ENCODE measurements around the gene RND1. TPM values are rescaled to one million over a fixed set of nuclear protein-coding genes. Genes with fewer than 3 reads are reported as not detected.

Gene RND1
- total and polyA plus RNA-seq, 4 donors, result 5.3 to 80.5 (median 15.3) TPM

DNA sequence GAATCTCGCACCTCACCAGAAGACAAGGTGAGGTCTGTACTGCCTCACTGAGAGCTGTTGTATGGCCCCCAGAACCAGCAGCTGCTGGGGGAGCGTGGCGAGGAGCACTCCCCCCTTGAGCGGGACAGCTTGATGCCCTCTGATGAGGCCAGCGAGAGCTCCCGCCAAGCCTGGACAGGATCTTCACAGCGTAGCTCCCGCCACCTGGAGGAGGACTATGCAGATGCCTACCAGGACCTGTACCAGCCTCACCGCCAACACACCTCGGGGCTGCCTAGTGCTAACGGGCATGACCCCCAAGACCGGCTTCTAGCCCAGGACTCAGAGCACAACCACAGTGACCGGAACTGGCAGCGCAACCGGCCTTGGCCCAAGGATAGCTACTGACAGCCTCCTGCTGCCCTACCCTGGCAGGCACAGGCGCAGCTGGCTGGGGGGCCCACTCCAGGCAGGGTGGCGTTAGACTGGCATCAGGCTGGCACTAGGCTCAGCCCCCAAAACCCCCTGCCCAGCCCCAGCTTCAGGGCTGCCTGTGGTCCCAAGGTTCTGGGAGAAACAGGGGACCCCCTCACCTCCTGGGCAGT lies 38.1 kb downstream of the RND1 start:
- Histone ChIP-seq H3K4me3 (no peak overlapping the region), H3K9me3 (ENCODE audit: control insufficient read depth in 4 of 4, insufficient read depth in 3 of 4, low read length in 3 of 4) (no peaks in the 10 kb centered on the region), H3K4me1 (ENCODE audit: control insufficient read depth in 5 of 5, insufficient read depth in 5 of 5, low read length in 5 of 5) (peaks cover 0 to 6% (median 0%) of the 10 kb centered on the region in 5 donors), H3K36me3 (ENCODE audit: control insufficient read depth in 4 of 4, insufficient read depth in 4 of 4, low read length in 4 of 4) (peaks cover 16 to 55% (median 26%) of the 10 kb centered on the region in 4 donors), H3K27ac (ENCODE audit: low read depth in 1 of 2, low read length in 1 of 2) (no peak overlapping the region), H3K27me3 (ENCODE audit: control insufficient read depth in 3 of 3, insufficient read depth in 3 of 3, low read length in 2 of 3) (no peaks in the 10 kb centered on the region), H3K9ac (ENCODE audit: insufficient read depth in 1 of 2, low read length in 2 of 2) (no peak overlapping the region)
- no peak for DNase-seq
- 94 to 95% methylated on average over 15 to 17 of the region's 17 CpGs for WGBS, 2 donors
- TF ChIP-seq, protein P1, sequence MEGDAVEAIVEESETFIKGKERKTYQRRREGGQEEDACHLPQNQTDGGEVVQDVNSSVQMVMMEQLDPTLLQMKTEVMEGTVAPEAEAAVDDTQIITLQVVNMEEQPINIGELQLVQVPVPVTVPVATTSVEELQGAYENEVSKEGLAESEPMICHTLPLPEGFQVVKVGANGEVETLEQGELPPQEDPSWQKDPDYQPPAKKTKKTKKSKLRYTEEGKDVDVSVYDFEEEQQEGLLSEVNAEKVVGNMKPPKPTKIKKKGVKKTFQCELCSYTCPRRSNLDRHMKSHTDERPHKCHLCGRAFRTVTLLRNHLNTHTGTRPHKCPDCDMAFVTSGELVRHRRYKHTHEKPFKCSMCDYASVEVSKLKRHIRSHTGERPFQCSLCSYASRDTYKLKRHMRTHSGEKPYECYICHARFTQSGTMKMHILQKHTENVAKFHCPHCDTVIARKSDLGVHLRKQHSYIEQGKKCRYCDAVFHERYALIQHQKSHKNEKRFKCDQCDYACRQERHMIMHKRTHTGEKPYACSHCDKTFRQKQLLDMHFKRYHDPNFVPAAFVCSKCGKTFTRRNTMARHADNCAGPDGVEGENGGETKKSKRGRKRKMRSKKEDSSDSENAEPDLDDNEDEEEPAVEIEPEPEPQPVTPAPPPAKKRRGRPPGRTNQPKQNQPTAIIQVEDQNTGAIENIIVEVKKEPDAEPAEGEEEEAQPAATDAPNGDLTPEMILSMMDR (IDR thresholded peaks at IDR 0.05; ENCODE audit: control extremely low read depth, extremely low read depth), result no peak
- ATAC-seq (ENCODE audit: insufficient read depth, low FRiP score), result no peak

DNA sequence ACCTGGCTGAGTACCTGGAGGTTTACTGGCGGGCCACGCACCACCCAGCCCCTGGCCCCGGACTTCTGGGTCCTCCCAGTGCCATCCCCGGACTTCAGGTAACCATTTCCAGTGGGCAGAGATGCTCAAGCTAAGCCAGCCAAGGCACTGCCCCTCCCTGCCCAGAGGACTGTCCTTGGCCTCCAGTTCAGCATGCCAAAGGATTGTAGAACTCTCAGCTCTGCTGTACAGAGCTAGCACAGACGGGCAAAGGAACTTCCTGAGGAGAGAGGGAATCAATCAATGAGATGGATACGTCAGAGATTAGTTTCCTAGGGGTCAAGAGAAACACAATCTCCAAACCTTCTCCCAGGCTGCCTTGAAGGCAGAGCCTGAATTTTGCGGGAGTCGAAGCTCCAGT lies 38.6 kb downstream of the RND1 start:
- Histone ChIP-seq H3K36me3 (ENCODE audit: control insufficient read depth in 4 of 4, insufficient read depth in 4 of 4, low read length in 4 of 4) (peaks cover 16 to 49% (median 24%) of the 10 kb centered on the region in 4 donors), H3K4me3 (no peak overlapping the region), H3K4me1 (ENCODE audit: control insufficient read depth in 5 of 5, insufficient read depth in 5 of 5, low read length in 5 of 5) (peaks cover 0 to 6% (median 0%) of the 10 kb centered on the region in 5 donors), H3K27ac (ENCODE audit: low read depth in 1 of 2, low read length in 1 of 2) (no peak overlapping the region), H3K9ac (ENCODE audit: insufficient read depth in 1 of 2, low read length in 2 of 2) (no peak overlapping the region), H3K9me3 (ENCODE audit: control insufficient read depth in 4 of 4, insufficient read depth in 3 of 4, low read length in 3 of 4) (no peaks in the 10 kb centered on the region), H3K27me3 (ENCODE audit: control insufficient read depth in 3 of 3, insufficient read depth in 3 of 3, low read length in 2 of 3) (no peaks in the 10 kb centered on the region)
- TF ChIP-seq, protein P1 (IDR thresholded peaks at IDR 0.05; ENCODE audit: control extremely low read depth, extremely low read depth), result no peak
- ATAC-seq (ENCODE audit: insufficient read depth, low FRiP score) (no peak), DNase-seq (no peak)
- WGBS, 2 donors, result 86 to 87% methylated on average over 8 of the region's 8 CpGs

DNA sequence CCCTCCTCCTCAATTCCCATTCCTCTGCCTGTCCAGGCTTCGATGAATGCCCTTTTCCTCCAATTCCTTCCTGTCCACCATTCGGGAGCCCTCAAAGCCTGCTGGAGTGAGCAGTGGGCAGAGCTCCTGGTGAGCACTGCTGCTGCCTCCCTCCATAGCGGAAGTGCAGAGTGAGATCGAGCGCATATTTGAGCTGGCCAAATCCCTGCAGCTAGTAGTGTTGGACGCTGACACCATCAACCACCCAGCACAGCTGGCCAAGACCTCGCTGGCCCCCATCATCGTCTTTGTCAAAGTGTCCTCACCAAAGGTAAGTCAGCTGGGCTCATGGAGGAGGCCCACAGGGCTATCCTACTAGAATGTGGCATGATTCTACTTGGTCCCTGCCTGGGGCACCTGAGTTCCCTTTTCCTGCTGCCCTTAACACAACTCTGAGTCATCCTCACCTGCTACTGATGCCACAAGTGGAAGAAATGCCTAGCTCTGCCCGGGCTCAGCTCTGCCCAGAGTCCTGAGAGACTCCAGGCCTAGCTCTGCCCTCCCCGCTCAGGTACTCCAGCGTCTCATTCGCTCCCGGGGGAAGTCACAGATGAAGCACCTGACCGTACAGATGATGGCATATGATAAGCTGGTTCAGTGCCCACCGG lies 39.3 kb downstream of the RND1 start:
- Histone ChIP-seq H3K36me3 (ENCODE audit: control insufficient read depth in 4 of 4, insufficient read depth in 4 of 4, low read length in 4 of 4) (peaks cover 12 to 42% (median 18%) of the 10 kb centered on the region in 4 donors), H3K9ac (ENCODE audit: insufficient read depth in 1 of 2, low read length in 2 of 2) (no peak overlapping the region), H3K9me3 (ENCODE audit: control insufficient read depth in 4 of 4, insufficient read depth in 3 of 4, low read length in 3 of 4) (no peaks in the 10 kb centered on the region), H3K27ac (ENCODE audit: low read depth in 1 of 2, low read length in 1 of 2) (no peak overlapping the region), H3K4me3 (no peak overlapping the region), H3K4me1 (ENCODE audit: control insufficient read depth in 5 of 5, insufficient read depth in 5 of 5, low read length in 5 of 5) (peaks cover 0 to 6% (median 0%) of the 10 kb centered on the region in 5 donors), H3K27me3 (ENCODE audit: control insufficient read depth in 3 of 3, insufficient read depth in 3 of 3, low read length in 2 of 3) (no peaks in the 10 kb centered on the region)
- 85 to 90% methylated on average over 15 of the region's 15 CpGs for WGBS, 2 donors
- TF ChIP-seq, protein P1 (IDR thresholded peaks at IDR 0.05; ENCODE audit: control extremely low read depth, extremely low read depth), result no peak
- no peak for ATAC-seq (ENCODE audit: insufficient read depth, low FRiP score)
- DNase-seq, result no peak
